ENCODE results near the gene RAB3IL1.

GRCh38 chr11:61892085-61892370 is 25.3 kb downstream of the RAB3IL1 start:
- TF ChIP-seq, protein P1, sequence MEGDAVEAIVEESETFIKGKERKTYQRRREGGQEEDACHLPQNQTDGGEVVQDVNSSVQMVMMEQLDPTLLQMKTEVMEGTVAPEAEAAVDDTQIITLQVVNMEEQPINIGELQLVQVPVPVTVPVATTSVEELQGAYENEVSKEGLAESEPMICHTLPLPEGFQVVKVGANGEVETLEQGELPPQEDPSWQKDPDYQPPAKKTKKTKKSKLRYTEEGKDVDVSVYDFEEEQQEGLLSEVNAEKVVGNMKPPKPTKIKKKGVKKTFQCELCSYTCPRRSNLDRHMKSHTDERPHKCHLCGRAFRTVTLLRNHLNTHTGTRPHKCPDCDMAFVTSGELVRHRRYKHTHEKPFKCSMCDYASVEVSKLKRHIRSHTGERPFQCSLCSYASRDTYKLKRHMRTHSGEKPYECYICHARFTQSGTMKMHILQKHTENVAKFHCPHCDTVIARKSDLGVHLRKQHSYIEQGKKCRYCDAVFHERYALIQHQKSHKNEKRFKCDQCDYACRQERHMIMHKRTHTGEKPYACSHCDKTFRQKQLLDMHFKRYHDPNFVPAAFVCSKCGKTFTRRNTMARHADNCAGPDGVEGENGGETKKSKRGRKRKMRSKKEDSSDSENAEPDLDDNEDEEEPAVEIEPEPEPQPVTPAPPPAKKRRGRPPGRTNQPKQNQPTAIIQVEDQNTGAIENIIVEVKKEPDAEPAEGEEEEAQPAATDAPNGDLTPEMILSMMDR (IDR thresholded peaks at IDR 0.05), result no peak
- TF ChIP-seq POLR2A (IDR thresholded peaks at IDR 0.05), result no peak
